GM13976 (cell line): Measurements from ENCODE around the gene GNG4.
"Not testable (repeated sequence)": the region's sequence is repeated elsewhere in the genome, so short reads cannot be mapped to it uniquely, and the experiment has no call there.

Source experiments
- DNase-seq: peaks from one replicate; pipeline ENCODE4 v3.0.0; 2012; ENCODE audit warnings: low spot score
- CTCF ChIP-seq: IDR thresholded peaks from 2 replicates; pipeline ENCODE4 v1.5.1; 2012; ENCODE audit warnings: borderline replicate concordance, mild to moderate bottlenecking; ENCODE audit not compliant: insufficient read depth; ENCODE audit errors: extremely low read depth, missing control alignments, control extremely low read depth
- in situ Hi-C: fragments of 300-500 bp; cut with MboI; formaldehyde crosslinking; loops from one replicate; pipeline ENCODE4 v1.12.0; 2022; ENCODE audit warnings: low sequenced_read_pairs, mixed read lengths, inconsistent platforms; ENCODE audit not compliant: unreplicated experiment

The GNG4 gene

GRCh38 chr1:235597867-235598553 is 51.6 kb downstream of the GNG4 start:
- no peak for TF ChIP-seq CTCF
- in situ Hi-C loops: no loop called here
- DNase-seq: no peak

GRCh38 chr1:235595079-235595478 is 54.5 kb downstream of the GNG4 start:
- in situ Hi-C loops: no loop called here
- no peak for DNase-seq
- no peak for TF ChIP-seq CTCF

- in situ Hi-C loops, DNase-seq: not testable (repeated sequence)
Observed at GRCh38 chr1:235594281-235594895, 55.2 kb downstream of the GNG4 start.

GRCh38 chr1:235588916-235589515 is 60.6 kb downstream of the GNG4 start:
- TF ChIP-seq CTCF: no peak
- in situ Hi-C loops: no loop called here
- DNase-seq: no peak

- no peak for TF ChIP-seq CTCF
- in situ Hi-C loops: no loop called here
- peak; percentile 6 for DNase-seq
Observed at GRCh38 chr1:235588156-235588555, 61.4 kb downstream of the GNG4 start.

- no peak for TF ChIP-seq CTCF
- in situ Hi-C loops: no loop called here
Observed at GRCh38 chr1:235586992-235587391, 62.6 kb downstream of the GNG4 start.

GRCh38 chr1:235586413-235586812 is 63.2 kb downstream of the GNG4 start:
- no peak for DNase-seq
- in situ Hi-C loops: no loop called here
- TF ChIP-seq CTCF: no peak

More at GRCh38 chr1:235586992-235587391, 62.6 kb downstream of the GNG4 start:
- peak; percentile 8 for DNase-seq
